SK-N-SH (cell line): ENCODE data around the gene PKIB.

Experiments used
- FOXM1 ChIP-seq: IDR thresholded peaks from 2 replicates; pipeline ENCODE4 v1.4.0; 2012; ENCODE audit warnings: low read depth, mild to moderate bottlenecking
- GABPA ChIP-seq: IDR thresholded peaks from 2 replicates; pipeline ENCODE4 v1.4.0; 2012; ENCODE audit warnings: low read depth, mild to moderate bottlenecking
- RFX5 ChIP-seq: IDR thresholded peaks from 2 replicates; pipeline ENCODE4 v1.6.1; 2012; ENCODE audit warnings: mild to moderate bottlenecking, improper control_type of control experiment, low read length
- TAF1 ChIP-seq: IDR thresholded peaks from 2 replicates; pipeline ENCODE4 v1.6.1; 2012; ENCODE audit warnings: low read depth, mild to moderate bottlenecking, low read length, moderate library complexity, borderline replicate concordance
- YY1 ChIP-seq: IDR thresholded peaks from 2 replicates; pipeline ENCODE4 v1.4.0; 2012; ENCODE audit warnings: low read depth, mild to moderate bottlenecking
- TF ChIP-seq, protein P1 (sequence below): IDR thresholded peaks from 2 replicates; pipeline ENCODE4 v1.6.1; 2012; ENCODE audit warnings: mild to moderate bottlenecking, low read depth, low read length, moderate library complexity

DNA sequence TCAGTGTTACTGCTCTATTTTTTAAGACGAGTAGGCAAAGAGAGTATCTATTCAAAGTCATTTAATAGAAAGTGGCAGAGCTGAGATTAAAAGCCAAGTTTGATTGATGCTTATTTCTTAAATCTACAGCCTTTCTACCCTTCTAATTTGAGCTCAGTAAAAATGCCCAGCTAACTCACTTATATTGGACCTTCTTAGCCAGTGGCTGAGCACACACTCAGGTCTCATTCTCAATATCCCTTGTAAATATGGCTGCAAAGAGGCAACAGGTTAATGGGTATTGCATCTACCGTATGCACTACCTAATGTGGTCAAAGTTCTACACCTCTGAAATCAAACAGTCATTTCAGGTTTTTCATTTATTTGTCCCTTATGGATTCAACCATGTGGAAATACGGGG is 6.7 kb downstream of the PKIB start:
- no peak for TF ChIP-seq TAF1
- TF ChIP-seq RFX5 = no peak
- TF ChIP-seq, protein P1, sequence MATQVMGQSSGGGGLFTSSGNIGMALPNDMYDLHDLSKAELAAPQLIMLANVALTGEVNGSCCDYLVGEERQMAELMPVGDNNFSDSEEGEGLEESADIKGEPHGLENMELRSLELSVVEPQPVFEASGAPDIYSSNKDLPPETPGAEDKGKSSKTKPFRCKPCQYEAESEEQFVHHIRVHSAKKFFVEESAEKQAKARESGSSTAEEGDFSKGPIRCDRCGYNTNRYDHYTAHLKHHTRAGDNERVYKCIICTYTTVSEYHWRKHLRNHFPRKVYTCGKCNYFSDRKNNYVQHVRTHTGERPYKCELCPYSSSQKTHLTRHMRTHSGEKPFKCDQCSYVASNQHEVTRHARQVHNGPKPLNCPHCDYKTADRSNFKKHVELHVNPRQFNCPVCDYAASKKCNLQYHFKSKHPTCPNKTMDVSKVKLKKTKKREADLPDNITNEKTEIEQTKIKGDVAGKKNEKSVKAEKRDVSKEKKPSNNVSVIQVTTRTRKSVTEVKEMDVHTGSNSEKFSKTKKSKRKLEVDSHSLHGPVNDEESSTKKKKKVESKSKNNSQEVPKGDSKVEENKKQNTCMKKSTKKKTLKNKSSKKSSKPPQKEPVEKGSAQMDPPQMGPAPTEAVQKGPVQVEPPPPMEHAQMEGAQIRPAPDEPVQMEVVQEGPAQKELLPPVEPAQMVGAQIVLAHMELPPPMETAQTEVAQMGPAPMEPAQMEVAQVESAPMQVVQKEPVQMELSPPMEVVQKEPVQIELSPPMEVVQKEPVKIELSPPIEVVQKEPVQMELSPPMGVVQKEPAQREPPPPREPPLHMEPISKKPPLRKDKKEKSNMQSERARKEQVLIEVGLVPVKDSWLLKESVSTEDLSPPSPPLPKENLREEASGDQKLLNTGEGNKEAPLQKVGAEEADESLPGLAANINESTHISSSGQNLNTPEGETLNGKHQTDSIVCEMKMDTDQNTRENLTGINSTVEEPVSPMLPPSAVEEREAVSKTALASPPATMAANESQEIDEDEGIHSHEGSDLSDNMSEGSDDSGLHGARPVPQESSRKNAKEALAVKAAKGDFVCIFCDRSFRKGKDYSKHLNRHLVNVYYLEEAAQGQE = no peak
- no peak for TF ChIP-seq GABPA
- TF ChIP-seq YY1 = no peak
- TF ChIP-seq FOXM1 = no peak
